SK-N-SH (cell line): ENCODE data around the gene C16orf87.

ENCODE experiments used
- CTCF ChIP-seq: fragments of 200-600 bp; sonication (generic); IDR thresholded peaks from 2 replicates; pipeline ENCODE4 v1.6.1; 2017; ENCODE audit warnings: antibody characterized with exemption, mild to moderate bottlenecking, moderate library complexity
- FOXJ3 ChIP-seq: sonication (generic); formaldehyde crosslinking; IDR thresholded peaks from 2 replicates; pipeline ENCODE4 v1.5.1; 2020; ENCODE audit warnings: mild to moderate bottlenecking, missing genetic modification reagents
- REST ChIP-seq: IDR thresholded peaks from 2 replicates; pipeline ENCODE4 v1.6.1; 2012; ENCODE audit warnings: mild to moderate bottlenecking, low read depth, low read length, moderate library complexity
- TAF1 ChIP-seq: IDR thresholded peaks from 2 replicates; pipeline ENCODE4 v1.6.1; 2012; ENCODE audit warnings: low read depth, mild to moderate bottlenecking, low read length, moderate library complexity, borderline replicate concordance
- YY1 ChIP-seq: IDR thresholded peaks from 2 replicates; pipeline ENCODE4 v1.4.0; 2012; ENCODE audit warnings: low read depth, mild to moderate bottlenecking

DNA sequence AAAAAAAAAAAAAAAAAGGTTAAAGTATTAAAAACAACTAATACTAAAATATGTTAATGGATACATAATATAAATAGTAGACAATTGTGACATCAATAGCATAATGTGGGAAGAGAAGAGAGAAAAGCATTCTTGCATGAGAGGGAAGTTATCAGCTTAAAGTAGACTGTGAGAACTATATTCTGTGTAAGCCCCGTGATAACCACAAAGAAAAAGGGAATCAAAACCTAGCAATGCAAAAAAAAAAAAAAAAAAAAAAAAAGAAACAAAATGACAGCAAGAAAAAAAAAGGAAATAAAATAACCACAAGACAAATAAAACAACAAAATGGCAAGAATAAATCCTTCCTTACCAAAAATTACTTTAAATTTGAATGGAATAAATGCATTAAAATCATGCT lies 43.1 kb downstream of the C16orf87 start:
- no peak for TF ChIP-seq CTCF
- TF ChIP-seq REST = no peak
- no peak for TF ChIP-seq TAF1
- no peak for TF ChIP-seq FOXJ3
- no peak for TF ChIP-seq YY1
